PC-9 (cell line): Measurements from ENCODE around the gene GNG5.

Source experiments
- EZH2 ChIP-seq: fragments of 200-600 bp; sonication (generic); IDR thresholded peaks from 2 replicates; pipeline ENCODE4 v1.8.0; 2017; ENCODE audit warnings: antibody characterized with exemption, low read depth
- TF ChIP-seq, protein P1 (sequence below): fragments of 200-600 bp; sonication (generic); conservative IDR thresholded peaks from 2 replicates; pipeline ENCODE4 v1.6.1; 2017; ENCODE audit warnings: mixed run types, antibody characterized with exemption, mild to moderate bottlenecking, moderate library complexity

- no peak for TF ChIP-seq EZH2
- TF ChIP-seq, protein P1, sequence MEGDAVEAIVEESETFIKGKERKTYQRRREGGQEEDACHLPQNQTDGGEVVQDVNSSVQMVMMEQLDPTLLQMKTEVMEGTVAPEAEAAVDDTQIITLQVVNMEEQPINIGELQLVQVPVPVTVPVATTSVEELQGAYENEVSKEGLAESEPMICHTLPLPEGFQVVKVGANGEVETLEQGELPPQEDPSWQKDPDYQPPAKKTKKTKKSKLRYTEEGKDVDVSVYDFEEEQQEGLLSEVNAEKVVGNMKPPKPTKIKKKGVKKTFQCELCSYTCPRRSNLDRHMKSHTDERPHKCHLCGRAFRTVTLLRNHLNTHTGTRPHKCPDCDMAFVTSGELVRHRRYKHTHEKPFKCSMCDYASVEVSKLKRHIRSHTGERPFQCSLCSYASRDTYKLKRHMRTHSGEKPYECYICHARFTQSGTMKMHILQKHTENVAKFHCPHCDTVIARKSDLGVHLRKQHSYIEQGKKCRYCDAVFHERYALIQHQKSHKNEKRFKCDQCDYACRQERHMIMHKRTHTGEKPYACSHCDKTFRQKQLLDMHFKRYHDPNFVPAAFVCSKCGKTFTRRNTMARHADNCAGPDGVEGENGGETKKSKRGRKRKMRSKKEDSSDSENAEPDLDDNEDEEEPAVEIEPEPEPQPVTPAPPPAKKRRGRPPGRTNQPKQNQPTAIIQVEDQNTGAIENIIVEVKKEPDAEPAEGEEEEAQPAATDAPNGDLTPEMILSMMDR: no peak
Observed at GRCh38 chr1:84550826-84551225, 44.4 kb upstream of the GNG5 start.
